ENCODE measurements around the gene KIF3B.

DNA sequence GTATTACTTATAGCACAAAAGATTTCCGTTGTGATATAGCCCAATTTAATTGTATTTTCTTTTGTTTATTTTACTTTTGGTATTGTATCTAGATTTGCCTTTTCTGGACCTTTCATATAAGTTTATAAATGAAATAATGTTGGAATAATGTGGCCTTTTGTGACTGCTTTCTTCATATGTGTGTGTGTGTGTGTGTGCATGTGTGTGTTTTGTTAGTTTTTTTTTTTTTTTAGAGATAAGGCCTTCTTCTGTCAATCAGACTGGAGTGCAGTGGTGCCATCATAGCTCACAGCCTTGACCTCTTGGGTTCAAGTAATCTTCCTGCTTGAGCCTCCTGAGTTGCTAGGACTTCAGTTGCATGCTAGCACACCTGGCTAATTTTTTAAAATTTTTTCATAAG, 42.9 kb downstream of the KIF3B start:
- TF ChIP-seq, protein P1, sequence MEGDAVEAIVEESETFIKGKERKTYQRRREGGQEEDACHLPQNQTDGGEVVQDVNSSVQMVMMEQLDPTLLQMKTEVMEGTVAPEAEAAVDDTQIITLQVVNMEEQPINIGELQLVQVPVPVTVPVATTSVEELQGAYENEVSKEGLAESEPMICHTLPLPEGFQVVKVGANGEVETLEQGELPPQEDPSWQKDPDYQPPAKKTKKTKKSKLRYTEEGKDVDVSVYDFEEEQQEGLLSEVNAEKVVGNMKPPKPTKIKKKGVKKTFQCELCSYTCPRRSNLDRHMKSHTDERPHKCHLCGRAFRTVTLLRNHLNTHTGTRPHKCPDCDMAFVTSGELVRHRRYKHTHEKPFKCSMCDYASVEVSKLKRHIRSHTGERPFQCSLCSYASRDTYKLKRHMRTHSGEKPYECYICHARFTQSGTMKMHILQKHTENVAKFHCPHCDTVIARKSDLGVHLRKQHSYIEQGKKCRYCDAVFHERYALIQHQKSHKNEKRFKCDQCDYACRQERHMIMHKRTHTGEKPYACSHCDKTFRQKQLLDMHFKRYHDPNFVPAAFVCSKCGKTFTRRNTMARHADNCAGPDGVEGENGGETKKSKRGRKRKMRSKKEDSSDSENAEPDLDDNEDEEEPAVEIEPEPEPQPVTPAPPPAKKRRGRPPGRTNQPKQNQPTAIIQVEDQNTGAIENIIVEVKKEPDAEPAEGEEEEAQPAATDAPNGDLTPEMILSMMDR (IDR thresholded peaks at IDR 0.05 in 2 of 3, conservative IDR thresholded peaks at IDR 0.05 in 1 of 3; ENCODE audit: borderline replicate concordance in 1 of 3, insufficient read depth in 1 of 3, low read depth in 2 of 3, low read length in 2 of 3), result no peak
- TF ChIP-seq SIN3A (IDR thresholded peaks at IDR 0.05; ENCODE audit: low read depth), result no peak
- no peak for TF ChIP-seq POLR2AphosphoS5 (IDR thresholded peaks at IDR 0.05; ENCODE audit: low read depth, low read length)
- TF ChIP-seq ZNF274 (IDR thresholded peaks at IDR 0.05; ENCODE audit: low read depth, low read length), result no peak
- no peak for TF ChIP-seq EZH2phosphoT487 (IDR thresholded peaks at IDR 0.05; ENCODE audit: borderline replicate concordance)
- no peak for TF ChIP-seq TCF7L2 (IDR thresholded peaks at IDR 0.05; ENCODE audit: borderline replicate concordance, extremely low read depth, insufficient read depth, insufficient read length)
- no peak for TF ChIP-seq CEBPB (IDR thresholded peaks at IDR 0.05; ENCODE audit: low read depth)
- no peak for TF ChIP-seq REST (IDR thresholded peaks at IDR 0.05; ENCODE audit: low read depth)
- TF ChIP-seq EGR1 (IDR thresholded peaks at IDR 0.05; ENCODE audit: low read depth), result no peak
- no peak for TF ChIP-seq RAD21 (IDR thresholded peaks at IDR 0.05; ENCODE audit: low read depth)

All from HCT116 (cell line).